Upper lobe of left lung (tissue), 6 donors: ENCODE results near the gene SORD. TPM values are rescaled to one million over a fixed set of nuclear protein-coding genes. Genes with fewer than 3 reads are reported as not detected.
"Not testable (repeated sequence)": the region's sequence is repeated elsewhere in the genome, so short reads cannot be mapped to it uniquely, and the experiment has no call there.

Source experiments
- ATAC-seq, 2 donors: fragments of 200-7000 bp; cut with Tn5 transposase; one replicate each; pipeline ENCODE4 v1.9.1; 2022; ENCODE audit warnings: mild to moderate bottlenecking in 2 of 2, moderate library complexity in 2 of 2; ENCODE audit not compliant: low FRiP score in 2 of 2
- DNase-seq, 2 donors: peaks; one replicate each; pipeline ENCODE4 v3.0.0-alpha.2; 2019 to 2020
- H3K27ac ChIP-seq, 4 donors: fragments of 200-600 bp; sonication (generic); one replicate each; pipeline ENCODE4 v1.5.1; 2016 to 2019
- H3K27me3 ChIP-seq, 4 donors: fragments of 200-600 bp; sonication (generic); one replicate each; pipeline ENCODE4 v1.5.1; 2017 to 2019
- H3K36me3 ChIP-seq, 4 donors: fragments of 200-600 bp; sonication (generic); one replicate each; pipeline ENCODE4 v1.5.1; 2016 to 2019
- H3K4me1 ChIP-seq, 4 donors: fragments of 200-600 bp; sonication (generic); one replicate each; pipeline ENCODE4 v1.5.1; 2018 to 2019
- H3K4me3 ChIP-seq, 4 donors: fragments of 200-600 bp; sonication (generic); one replicate each; pipeline ENCODE4 v1.5.1; 2017 to 2019; ENCODE audit warnings: mild to moderate bottlenecking in 2 of 4, moderate library complexity in 1 of 4
- H3K9me3 ChIP-seq, 4 donors: fragments of 200-600 bp; sonication (generic); one replicate each; pipeline ENCODE4 v1.5.1; 2018 to 2019
- CTCF ChIP-seq, 6 experiments: fragments of 450-650 bp in 4 of 6; fragments of 200-600 bp in 2 of 6; sonication (generic) in 2 of 6; IDR thresholded peaks; one replicate each; pipeline ENCODE4 v1.5.1; 2016 to 2019; ENCODE audit warnings: antibody characterized with exemption in 6 of 6
- EP300 ChIP-seq, 4 donors: sonication (generic); formaldehyde crosslinking; IDR thresholded peaks; one replicate each; pipeline ENCODE4 v1.5.1; 2017; ENCODE audit warnings: antibody characterized with exemption in 4 of 4, control low read depth in 2 of 4
- POLR2A ChIP-seq, 4 donors: fragments of 450-650 bp; IDR thresholded peaks; one replicate each; pipeline ENCODE4 v1.5.1; 2016 to 2017; ENCODE audit warnings: antibody characterized with exemption in 4 of 4, mild to moderate bottlenecking in 2 of 4
- POLR2AphosphoS5 ChIP-seq, 2 donors: sonication (generic); formaldehyde crosslinking; IDR thresholded peaks; one replicate each; pipeline ENCODE4 v1.5.1; 2017; ENCODE audit warnings: antibody characterized with exemption in 2 of 2
- WGBS, 2 donors: methylation state at CpG; one replicate each; pipeline ENCODE4 v1.1.5; 2017 to 2018; 5-methylcytosine and 5-hydroxymethylcytosine counted together
- total RNA-seq, 6 donors: library from RNA; depleted of rRNA in 4 of 6; stranded (reverse); fragments of >200 nt in 4 of 6; gene quantifications; one replicate each; pipeline versions ENCODE4 v1.1.0 to v1.2.1, GENCODE V29; 2016 to 2021
- donor health status: DM: no; HTN: no; CAD: no; lungs with moderate emphysema.
- donor health status: DM: no; HTN: yes; CAD: no; lungs with severe emphysema.

SORD gene
- total RNA-seq, 6 donors from 2014 or later: 4.6 to 11.5 (median 9.3) TPM

DNA sequence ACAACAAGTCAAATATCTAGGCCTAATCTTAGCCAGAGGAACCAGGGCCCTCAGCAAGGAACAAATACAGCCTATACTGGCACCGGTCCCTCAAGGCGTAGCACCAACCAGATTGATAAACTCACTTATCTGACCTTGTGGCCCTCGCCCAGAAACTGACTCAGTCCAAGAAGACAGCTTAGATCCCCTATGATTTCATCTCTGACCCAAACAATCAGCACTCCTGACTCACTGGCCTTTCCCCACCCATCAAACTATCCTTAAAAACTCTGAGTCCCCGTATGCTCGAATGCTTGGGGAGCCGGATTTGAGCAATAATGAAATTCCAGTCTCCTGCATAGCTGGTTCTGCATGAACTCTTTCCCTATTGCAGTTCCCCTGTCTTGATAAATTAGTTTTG is 1.6 kb upstream of the SORD start:
- WGBS, 2 donors: 93% methylated on average over 6 of the region's 6 CpGs
- DNase-seq: no peak
- Histone ChIP-seq H3K4me3 (no peak overlapping the region), H3K9me3 (no peaks in the 10 kb centered on the region), H3K36me3 (no peaks in the 10 kb centered on the region), H3K27me3 (no peaks in the 10 kb centered on the region), H3K27ac (no peak overlapping the region), H3K4me1 (peaks cover 7 to 19% (median 12%) of the 10 kb centered on the region in 4 donors)
- ATAC-seq: peak in 1 of 2 donors; percentile 4
- TF ChIP-seq CTCF (IDR thresholded peaks at IDR 0.05): no peak
- TF ChIP-seq POLR2A (IDR thresholded peaks at IDR 0.05): no peak
- TF ChIP-seq EP300 (IDR thresholded peaks at IDR 0.05): no peak
- TF ChIP-seq POLR2AphosphoS5 (IDR thresholded peaks at IDR 0.05): no peak

- Histone ChIP-seq H3K36me3 (no peaks in the 10 kb centered on the region), H3K4me3 (peak overlapping the region; percentile 53 to 84 (median 64)), H3K27me3 (no peaks in the 10 kb centered on the region), H3K9me3 (no peaks in the 10 kb centered on the region), H3K4me1 (peaks cover 7 to 19% (median 12%) of the 10 kb centered on the region in 4 donors), H3K27ac (peak overlapping the region; percentile 48 to 78 (median 67))
- ATAC-seq (peak; percentile 3 to 27), DNase-seq (no peak)
- 15 to 17% methylated on average over 4 of the region's 4 CpGs for WGBS, 2 donors
- TF ChIP-seq POLR2A (IDR thresholded peaks at IDR 0.05) (no peak), EP300 (IDR thresholded peaks at IDR 0.05) (no peak), CTCF (IDR thresholded peaks at IDR 0.05) (no peak), POLR2AphosphoS5 (IDR thresholded peaks at IDR 0.05) (no peak)
These were observed 747 bp downstream of the SORD start for GRCh38 chr15:45023659-45024225.

DNA sequence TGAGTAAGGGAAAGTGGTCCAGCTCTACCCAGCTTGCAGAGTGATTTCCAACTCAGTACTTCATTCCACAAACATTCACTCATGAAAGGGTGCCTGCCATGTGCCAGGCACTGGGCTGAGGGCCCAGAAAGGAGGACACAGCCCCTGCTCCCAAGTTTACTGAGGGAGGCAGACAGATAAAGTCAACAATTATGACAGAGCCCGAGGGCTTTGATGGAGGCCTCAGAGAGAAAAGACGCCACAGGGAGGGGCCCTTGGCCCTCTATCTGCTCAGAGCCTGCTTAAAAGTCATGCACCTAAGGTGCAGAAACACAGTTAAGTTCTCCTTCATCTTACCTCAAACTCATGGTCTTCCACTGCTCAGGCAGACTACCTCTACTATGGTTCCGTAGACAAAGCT is 1.7 kb downstream of the SORD start:
- peaks cover 7 to 19% (median 12%) of the 10 kb centered on the region in 4 donors for H3K4me1 ChIP-seq
- H3K27me3 ChIP-seq, DNase-seq, H3K9me3 ChIP-seq, H3K27ac ChIP-seq, H3K4me3 ChIP-seq, ATAC-seq, H3K36me3 ChIP-seq: not testable (repeated sequence)
- WGBS, 2 donors: 84 to 98% methylated on average over 3 of the region's 3 CpGs

DNA sequence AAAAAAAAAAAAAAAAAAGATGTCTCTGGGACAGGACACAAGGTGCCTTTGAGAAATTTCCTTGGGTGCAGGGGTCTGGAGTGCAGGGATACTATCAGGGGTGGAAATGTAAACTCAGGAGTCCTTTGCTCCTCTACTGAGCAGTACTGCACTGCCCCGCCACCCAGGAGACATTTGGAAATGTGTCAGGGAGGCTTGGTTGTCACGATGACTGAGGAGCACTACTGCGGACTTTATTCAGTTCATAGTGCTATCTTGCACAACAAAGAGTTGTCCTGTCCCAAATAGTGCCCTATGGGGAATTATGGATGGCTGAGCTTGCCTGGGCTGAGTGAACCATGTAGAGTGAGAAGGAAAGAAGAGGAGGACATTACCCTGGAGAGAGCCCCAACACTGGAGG is 2.6 kb downstream of the SORD start:
- not testable (repeated sequence) for H3K27me3 ChIP-seq, H3K27ac ChIP-seq, ATAC-seq, H3K9me3 ChIP-seq, DNase-seq, H3K36me3 ChIP-seq, H3K4me3 ChIP-seq
- WGBS, 2 donors: 75 to 87% methylated on average over 2 to 3 of the region's 3 CpGs
- peaks cover 7 to 19% (median 12%) of the 10 kb centered on the region in 4 donors for H3K4me1 ChIP-seq

- no peak for DNase-seq
- Histone ChIP-seq H3K36me3 (no peaks in the 10 kb centered on the region), H3K27ac (no peak overlapping the region), H3K4me3 (no peak overlapping the region), H3K9me3 (no peaks in the 10 kb centered on the region), H3K4me1 (peaks cover 7 to 19% (median 12%) of the 10 kb centered on the region in 4 donors), H3K27me3 (no peaks in the 10 kb centered on the region)
- WGBS, 2 donors: 79 to 93% methylated on average over 5 of the region's 5 CpGs
- TF ChIP-seq POLR2A (IDR thresholded peaks at IDR 0.05) (no peak), EP300 (IDR thresholded peaks at IDR 0.05) (no peak), POLR2AphosphoS5 (IDR thresholded peaks at IDR 0.05) (no peak), CTCF (IDR thresholded peaks at IDR 0.05) (no peak)
- ATAC-seq: no peak
These were observed 3.7 kb downstream of the SORD start for GRCh38 chr15:45026651-45027190.

GRCh38 chr15:45027220-45027619 is 4.2 kb downstream of the SORD start:
- no peak overlapping the region for H3K27ac ChIP-seq
- H3K4me1 ChIP-seq: peaks cover 7 to 18% (median 11%) of the 10 kb centered on the region in 4 donors
- no peak overlapping the region for H3K4me3 ChIP-seq
- no peak for TF ChIP-seq EP300 (IDR thresholded peaks at IDR 0.05)
- TF ChIP-seq POLR2AphosphoS5 (IDR thresholded peaks at IDR 0.05): no peak
- no peak for TF ChIP-seq POLR2A (IDR thresholded peaks at IDR 0.05)
- TF ChIP-seq CTCF (IDR thresholded peaks at IDR 0.05): no peak
- WGBS, 2 donors: 91 to 94% methylated on average over 4 of the region's 4 CpGs
- H3K36me3 ChIP-seq: no peaks in the 10 kb centered on the region
- no peaks in the 10 kb centered on the region for H3K9me3 ChIP-seq
- ATAC-seq (no peak), DNase-seq (no peak)
- no peaks in the 10 kb centered on the region for H3K27me3 ChIP-seq
